ENCODE results near the gene KIAA0513.
A peak's percentile ranks its signal among the peaks of the same experiment; 100 is the strongest.

DNA sequence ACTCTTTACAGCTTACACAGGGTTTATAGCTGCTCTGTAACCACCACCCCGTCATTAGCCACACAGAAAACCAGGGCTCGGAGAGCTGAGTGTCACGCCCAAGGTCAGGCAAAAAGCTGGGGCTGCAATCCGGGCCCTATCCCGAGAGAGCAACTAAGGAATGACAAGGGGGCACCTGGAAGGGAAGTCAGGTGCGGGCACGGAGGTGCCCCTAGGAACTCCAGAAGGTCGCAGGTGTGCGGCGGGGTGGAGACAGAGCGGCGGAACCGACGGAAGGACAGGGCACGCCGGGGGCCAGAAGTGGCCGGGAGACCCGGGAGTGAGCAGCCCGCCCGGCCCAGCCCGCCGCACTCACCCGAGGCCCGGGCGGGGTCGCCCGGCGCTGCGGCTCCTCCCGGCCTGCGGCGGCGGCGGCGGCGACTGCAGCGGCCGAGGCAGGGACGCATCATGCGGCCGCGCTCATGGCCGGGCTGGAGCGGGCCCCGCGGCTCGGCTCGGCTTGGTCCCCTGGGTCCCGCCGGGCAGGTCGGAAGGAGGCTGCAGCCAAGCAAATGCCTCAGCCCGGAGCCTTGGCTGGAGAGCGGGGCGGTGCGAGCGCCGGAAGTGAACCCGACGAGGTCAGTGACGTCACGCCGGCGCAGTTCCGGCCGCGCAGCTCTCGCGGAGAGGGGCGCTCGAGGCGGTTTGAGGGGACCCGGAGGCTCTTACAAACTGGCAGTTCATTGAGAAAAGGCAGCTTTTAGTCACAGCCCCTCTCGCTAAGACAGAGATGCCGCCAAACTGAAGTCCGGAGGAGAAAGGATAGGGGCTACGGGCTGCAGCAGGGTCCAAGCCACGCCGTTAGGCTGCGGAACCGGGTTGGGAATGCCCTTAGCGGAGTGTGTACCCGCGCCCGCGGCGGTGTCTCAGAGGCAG is 16.4 kb upstream of the KIAA0513 start, which contains the start of gene ZDHHC7:
- TF ChIP-seq, protein P1, sequence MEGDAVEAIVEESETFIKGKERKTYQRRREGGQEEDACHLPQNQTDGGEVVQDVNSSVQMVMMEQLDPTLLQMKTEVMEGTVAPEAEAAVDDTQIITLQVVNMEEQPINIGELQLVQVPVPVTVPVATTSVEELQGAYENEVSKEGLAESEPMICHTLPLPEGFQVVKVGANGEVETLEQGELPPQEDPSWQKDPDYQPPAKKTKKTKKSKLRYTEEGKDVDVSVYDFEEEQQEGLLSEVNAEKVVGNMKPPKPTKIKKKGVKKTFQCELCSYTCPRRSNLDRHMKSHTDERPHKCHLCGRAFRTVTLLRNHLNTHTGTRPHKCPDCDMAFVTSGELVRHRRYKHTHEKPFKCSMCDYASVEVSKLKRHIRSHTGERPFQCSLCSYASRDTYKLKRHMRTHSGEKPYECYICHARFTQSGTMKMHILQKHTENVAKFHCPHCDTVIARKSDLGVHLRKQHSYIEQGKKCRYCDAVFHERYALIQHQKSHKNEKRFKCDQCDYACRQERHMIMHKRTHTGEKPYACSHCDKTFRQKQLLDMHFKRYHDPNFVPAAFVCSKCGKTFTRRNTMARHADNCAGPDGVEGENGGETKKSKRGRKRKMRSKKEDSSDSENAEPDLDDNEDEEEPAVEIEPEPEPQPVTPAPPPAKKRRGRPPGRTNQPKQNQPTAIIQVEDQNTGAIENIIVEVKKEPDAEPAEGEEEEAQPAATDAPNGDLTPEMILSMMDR (IDR thresholded peaks at IDR 0.05; ENCODE audit: borderline replicate concordance, extremely low read depth, low read length, poor library complexity, severe bottlenecking) = peak; percentile 31
- no peak for TF ChIP-seq EZH2 (IDR thresholded peaks at IDR 0.05; ENCODE audit: borderline replicate concordance, low read depth, low read length, severe bottlenecking)

Data from DND-41 (cell line).